T1000 (cell line): ENCODE measurements around the gene PTPRN2.

Experiments
- DNase-seq: peaks from one replicate; lab custom pipeline; 2025; ENCODE audit warnings: mixed read lengths; lab: John Stamatoyannopoulos, UW

The PTPRN2 gene

DNA sequence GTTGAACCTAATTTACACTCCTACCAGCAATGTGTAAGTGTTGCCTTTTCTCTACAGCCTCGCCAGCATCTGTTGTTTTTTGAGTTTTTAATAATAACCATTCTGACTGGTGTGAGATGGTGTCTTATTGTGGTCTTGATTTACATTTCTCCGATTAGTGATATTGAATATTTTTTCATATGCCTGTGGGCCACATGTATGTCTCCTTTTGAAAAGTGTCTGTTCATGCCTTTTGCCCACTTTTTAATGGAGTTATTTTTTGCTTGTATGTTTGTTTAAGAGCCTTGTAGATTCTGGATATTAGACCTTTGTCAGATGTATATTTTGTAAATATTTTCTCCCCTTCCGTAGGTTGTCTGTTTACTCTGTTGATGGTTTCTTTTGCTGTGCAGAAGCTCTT lies 1055.6 kb downstream of the PTPRN2 start:
- DNase-seq, result no peak

DNA sequence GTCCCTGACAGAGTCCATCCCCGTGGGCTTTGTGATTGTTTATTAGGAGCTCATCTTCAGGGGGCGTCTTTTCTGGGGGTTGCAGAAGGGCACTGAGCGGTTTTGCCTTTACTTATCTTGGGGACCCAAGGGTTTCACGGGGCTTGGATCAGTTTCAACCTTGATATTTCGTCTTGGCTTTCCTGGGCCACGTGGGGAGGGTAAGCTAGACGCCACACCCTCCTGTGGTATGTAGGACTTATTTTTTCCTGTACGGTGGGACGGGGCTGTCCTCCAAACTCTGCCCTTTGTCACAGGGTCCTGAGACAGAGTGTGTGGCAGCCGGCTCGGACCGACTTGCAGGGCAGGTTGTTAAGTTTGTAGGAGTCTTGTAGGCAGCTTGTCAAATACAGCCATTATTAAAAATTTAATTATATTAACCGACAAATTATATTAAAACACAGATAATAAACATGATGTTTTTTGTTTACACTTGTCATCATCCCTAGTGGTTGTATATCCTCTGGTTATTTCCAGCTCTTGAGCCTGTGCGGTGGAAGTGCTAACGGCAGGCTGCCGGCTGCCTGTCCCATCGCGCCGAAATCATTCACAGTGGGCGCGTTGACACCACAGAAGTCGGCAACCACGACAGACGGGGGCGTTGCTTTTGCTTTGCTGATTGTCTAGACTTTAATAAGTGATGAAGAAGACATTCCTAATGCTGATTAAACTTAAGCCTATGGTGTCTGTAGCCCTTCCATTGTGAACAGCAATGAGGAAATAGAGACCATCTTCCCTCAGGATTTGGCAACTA lies 1057.7 kb downstream of the PTPRN2 start:
- no peak for DNase-seq

DNA sequence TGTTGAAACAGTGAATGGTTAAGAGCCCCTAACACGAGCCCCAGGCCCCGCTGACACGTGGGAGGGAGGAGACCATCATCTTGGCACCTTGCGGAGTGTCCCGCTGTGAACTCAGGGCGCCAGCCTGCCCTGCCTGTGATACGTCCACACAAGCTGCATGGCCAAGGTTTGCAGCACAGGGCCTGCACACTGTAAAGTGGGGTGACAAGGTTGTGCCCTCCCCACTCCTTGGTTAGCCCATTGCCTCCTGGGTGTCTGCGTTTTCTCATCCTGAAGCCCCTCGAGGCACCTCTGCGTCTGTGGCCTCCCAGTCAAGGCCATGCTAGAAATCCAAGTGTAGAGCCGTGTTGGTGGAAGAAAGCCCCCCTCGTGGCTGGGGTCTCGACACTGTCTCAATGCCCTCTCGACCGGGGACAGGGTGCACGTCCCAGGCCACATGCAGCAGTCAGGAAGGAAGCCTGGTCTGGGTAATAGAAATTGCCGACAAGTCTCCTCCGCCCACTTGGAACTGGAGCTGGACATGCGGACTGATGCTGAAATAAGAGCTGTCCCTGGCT lies 1058.8 kb downstream of the PTPRN2 start:
- no peak for DNase-seq

DNA sequence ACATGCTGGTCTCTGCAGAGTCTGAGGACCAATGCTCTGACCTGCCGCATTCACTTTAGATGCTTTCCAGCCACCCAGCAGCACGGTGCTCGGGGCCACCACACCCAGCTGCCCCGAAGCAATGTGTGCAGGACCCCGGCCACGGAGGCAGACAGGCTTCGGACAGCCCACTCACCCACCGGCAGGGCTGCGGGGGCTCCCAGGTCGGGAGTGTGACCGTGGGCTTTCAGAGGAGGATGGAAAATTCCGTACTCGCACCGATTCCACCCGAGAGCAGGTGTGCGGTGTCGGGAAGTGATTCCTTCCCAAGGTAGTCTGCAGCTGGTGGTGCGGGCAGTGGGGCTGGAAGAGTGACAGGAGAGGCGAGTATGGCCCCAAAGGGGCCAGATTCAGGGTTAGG lies 1059.9 kb downstream of the PTPRN2 start:
- no peak for DNase-seq

DNA sequence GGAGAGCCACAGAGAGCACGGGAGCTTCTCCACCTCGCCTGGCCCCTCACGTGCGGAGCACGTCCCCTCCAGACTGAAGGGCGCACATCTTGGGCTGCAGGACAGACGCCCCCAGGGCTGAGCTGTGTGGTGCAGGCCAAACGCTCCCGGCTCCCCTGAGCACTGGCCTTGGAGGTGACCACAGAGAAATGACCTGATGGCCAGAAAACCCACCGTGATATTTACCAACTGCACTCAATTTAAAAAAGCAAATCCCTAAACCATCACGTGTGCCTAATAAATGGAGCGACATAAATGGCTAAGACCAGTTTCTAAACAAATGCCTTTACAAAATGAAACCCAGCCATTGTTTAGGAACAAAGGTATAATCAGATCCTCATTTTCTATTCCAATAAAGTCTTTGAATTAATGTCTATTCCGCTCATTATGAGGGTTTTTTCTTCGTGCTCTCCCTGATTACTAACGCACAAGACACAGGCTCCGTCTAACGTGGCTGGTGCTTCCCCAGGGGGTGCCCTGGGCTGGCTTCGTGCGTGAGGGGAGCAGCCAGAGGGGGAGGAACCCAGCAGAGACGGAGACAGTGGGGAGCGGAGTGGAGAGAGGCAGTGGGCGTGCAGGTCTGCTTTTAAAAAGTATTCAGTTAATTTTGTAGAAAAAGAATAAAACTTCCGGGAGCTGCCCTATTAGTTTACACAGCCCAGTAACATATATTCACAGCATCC lies 1060.5 kb downstream of the PTPRN2 start:
- DNase-seq, result no peak

DNA sequence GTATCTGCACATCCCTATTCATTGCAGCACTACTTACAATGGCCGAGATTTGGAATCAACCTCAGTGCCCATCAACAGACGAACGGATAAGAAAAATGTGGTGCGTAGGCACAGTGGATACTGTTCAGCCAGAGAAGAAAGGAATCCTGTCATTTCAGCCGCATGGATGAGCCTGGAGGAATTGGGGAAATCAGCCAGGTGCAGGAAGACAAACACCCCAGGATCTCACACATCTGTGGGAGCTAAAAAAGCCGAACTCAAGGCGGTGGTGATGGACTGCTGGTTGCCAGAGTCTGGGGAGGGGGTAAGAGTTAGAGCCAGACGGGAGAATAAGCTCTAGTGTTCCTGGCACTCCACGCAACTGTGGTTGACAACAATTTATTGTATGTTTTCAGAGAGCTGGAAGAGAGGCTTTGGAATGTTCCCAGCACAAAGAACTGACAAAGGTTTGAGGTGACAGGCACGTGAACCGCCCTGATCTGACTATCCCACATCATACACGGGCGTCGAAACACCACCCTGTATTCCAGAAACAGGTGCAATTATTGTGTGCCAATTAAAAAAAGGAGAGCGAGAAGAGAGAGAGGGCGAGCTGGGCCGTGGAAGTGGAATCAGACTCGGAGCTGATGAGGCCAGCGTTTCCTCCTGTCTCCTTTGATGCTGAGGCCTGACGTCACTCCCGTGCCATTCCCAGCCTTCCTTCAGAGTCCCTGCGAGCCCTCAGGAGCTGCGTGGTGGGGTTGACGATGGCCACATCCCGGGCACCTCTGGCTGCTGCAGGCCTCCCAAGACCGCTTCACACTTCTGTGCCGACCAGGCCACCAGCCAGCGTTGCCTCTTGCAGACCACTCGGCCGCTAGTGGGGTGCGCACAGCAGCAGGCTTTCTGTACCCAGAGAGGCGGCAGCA lies 1061.4 kb downstream of the PTPRN2 start:
- no peak for DNase-seq

DNA sequence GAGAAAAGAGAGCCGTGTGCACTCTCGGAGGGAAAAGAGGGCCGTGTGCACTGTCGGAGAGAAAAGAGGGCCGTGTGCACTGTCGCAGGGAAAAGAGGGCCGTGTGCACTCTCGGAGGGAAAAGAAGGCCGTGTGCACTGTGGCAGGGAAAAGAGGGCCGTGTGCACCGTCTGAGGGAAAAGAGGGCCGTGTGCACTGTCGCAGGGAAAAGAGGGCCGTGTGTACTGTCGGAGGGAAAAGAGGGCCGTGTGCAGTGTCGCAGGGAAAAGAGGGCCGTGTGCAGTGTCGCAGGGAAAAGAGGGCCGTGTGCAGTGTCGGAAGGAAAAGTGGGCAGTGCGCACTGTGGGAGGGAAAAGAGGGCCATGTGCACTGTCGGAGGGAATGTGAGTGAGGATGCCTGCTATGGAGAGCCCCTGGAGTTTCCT lies 1062.1 kb downstream of the PTPRN2 start:
- DNase-seq, result no peak

DNA sequence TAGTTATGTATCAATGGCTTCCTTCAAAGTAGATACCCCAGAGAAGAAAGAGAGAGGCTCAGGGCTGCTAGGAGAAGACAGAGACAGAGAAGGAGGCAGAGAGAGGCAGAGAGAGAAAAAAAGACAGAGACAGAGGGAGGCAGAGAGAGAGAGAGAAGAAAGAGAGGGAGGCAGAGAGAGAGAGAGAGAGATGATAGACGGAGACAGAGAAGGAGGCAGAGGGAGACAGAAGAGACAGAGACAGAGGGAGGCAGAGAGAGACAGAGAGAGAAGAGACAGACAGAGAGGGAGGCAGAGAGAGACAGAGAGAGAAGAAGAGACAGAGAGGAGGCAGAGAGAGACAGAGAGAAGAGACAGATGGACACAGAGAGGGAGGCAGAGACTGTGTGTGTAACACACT lies 1062.9 kb downstream of the PTPRN2 start:
- DNase-seq, result no peak

DNA sequence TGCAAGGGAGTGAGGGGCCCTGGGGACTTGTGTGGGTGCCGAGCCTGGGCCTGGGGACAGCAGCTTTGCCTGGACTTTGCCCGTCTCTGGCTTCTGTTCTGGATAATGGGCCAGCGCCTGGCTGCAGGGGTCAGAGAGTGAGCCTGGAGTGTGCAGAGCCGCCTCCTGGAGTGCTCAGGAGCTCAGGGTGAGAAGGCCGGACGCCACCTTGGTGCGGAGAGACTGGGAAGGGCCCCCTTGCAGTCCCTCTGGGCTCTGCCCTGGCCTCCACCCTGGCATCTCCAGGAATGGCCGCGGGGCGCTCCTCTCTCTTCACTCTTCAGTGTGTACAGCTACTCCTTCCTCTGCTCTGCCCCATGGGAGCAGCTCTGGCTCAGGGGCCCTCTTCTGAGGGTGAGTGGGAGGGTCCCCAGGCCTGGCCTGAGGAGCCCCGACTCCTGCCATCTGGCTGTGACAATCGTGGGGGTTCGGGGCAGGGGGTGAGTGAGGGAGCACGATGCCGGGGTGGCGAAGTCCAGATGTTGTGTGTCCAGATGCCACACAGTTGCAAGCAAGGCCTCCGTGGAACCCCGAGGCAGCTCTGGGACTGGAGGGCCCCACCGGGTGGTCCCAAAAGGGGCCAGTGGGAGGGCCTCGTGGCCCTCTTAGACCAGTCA lies 1063.7 kb downstream of the PTPRN2 start:
- no peak for DNase-seq

DNA sequence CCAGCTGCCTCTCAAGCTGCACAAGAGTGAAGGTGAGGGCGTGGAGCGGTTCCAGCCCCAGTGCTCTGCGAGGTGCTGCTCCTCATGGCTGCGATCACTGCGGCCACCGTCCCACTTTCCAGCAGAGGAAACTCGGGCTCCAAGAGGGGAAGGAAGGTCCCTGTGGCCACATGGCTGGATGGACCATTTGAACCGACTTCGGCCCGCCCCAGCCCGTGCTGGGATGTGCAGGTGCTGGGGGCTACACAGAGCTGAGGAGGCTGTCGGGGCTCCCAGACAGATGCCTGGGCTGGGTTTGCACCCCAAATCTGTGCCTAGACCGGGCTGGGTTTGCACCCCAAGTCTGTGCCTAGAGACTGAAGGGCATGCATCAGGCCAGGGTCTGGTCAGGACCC lies 1064.3 kb downstream of the PTPRN2 start:
- no peak for DNase-seq

DNA sequence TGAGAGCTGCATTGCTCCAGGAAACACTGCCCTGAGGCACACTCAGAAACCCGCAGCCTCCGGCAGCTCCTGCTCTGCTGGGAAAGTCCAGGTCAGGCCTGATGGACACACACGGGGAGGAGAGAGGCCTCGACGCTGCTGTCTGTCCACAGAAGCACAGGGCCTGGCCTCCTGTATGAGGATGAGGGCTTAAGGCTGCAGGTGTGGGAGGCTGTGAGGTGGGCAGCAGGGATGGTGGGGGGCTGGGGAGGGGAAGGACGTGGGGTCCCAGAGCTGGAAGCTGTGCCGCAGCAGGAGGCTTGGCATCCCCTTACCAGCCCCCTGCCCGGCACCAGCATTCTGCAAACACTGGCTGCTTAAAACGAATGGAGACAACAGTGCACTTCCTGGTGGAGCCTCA lies 1064.7 kb downstream of the PTPRN2 start:
- no peak for DNase-seq

DNA sequence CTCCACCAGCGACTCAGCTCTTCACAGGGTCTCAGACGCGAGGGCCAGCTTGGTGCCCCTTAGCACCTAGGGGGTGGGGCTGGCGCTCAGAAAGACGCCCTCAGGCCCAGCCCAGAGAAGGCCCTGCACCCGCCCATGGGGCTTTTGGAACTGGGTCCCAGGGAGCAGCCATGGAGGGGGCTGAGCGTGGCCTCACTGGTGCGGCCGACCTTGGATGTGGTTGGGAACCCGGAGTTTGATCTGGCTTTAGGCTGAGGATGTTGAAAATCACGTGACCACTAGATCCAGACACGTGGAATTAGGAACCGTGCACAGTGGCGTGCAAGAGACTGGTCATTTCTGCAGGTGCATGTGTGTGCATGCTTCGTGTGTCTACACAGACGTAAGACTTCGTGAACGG lies 1065.4 kb downstream of the PTPRN2 start:
- DNase-seq, result no peak

DNA sequence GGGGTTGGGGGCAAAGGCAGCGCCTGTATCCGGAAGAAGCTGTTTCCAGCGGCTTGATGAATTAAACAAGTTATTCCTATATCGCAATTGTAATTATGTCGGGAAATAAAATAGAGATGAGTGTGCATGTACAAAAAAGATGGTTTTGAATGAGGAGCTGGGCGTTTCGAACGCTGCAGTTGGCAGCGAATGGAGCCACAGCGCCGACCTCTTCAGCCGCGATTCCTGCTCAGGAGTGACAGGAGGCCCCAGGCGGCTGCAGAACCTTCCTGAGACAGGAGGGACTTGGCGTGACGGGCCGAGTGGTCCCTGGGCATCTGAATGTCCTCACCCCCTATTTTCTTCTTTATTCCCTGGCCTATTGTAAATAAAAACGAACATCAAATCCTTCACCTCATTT lies 1065.9 kb downstream of the PTPRN2 start:
- DNase-seq, result no peak

DNA sequence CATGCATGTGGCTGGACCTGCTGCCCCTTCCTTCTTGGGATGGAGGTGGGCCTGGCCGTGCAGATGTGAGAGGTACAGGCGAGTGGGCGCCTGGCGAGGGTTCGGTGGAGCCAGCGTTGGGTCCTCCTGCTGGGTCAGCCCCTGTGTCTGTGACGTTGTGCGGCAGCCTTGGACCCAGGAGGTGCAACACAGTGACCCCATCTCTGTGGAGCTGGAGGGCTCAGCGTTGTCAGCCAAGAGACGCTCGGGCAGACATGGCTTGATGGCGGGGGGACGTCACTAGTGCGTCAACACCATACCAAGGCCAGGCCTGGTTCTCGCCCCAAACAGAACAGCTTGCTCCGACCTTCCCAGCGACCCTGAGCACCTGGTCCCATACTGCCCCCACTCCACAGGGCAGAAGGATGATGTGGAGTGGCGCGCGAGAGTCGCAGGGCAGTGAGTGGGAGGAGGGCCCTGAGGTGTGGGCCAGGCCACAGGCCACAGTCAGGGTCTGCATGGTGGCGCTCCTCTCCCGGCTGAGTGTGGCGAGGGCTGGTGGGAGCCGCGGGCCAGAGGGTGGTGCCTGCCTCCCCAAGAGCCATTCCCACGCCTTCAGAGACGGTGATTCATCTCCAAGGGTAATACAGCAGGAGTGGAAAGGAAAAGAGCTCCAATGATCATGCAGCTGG lies 1066.4 kb downstream of the PTPRN2 start:
- DNase-seq, result no peak

DNA sequence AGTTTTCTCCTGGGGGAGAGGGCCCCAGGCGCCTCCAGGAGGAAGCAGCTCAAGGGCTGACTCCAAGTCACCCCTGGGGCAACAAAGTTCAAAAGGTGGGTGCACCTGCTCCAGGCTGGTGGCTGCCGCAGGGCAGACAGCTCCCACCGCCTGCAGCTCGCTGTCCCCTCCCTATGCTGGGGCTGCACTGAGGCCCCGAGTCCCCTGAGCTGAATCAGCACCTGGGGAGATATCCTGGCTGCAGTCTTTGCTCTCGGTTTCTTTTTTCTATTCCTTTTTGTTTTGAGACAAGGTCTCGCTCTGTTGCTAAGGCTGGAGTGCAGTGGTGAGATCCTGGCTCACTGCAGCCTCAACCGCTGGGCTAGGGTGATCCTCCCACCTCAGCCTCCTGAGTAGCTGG lies 1067.4 kb downstream of the PTPRN2 start:
- no peak for DNase-seq

DNA sequence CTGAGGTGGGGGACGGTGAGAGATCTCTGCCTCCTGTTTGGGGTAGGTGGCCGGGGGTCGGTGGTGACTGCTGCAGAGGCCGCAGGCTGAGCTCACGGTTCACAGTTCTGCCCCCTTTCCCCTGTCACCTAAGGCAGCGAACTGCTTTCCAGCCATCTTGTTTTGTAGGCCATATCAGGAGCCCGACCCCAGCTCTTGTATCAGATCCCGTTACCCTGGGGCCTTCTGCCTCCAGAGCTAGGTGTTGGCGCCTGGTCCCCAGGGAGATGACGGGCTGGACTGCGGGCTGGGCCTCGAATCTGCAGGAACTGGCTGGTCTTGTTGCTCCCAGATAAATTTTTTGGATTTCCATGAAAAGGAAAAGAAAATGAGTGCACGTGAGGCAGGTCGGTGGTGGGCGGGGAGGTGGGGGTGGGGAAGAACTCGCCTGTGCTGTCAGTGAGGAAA lies 1067.8 kb downstream of the PTPRN2 start:
- no peak for DNase-seq

DNA sequence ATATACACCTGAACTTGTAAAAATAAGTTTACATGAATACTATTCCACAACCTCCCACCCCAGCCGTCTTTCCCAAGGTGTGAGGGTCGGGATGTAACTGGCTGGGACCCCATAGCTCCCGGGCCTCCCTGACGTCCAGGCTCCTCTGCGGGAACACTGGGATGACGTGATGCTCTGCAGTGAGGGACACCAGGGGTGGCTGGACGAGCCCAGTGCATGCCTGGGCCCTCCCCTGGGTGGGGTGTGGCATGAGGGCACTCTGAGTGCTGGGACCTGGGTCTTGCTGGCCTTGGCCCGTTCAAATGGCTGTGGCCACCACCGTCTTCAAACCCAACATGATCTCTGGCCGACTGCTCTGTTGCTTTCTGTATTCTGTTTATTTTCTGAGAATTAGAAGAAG lies 1068.4 kb downstream of the PTPRN2 start:
- no peak for DNase-seq

DNA sequence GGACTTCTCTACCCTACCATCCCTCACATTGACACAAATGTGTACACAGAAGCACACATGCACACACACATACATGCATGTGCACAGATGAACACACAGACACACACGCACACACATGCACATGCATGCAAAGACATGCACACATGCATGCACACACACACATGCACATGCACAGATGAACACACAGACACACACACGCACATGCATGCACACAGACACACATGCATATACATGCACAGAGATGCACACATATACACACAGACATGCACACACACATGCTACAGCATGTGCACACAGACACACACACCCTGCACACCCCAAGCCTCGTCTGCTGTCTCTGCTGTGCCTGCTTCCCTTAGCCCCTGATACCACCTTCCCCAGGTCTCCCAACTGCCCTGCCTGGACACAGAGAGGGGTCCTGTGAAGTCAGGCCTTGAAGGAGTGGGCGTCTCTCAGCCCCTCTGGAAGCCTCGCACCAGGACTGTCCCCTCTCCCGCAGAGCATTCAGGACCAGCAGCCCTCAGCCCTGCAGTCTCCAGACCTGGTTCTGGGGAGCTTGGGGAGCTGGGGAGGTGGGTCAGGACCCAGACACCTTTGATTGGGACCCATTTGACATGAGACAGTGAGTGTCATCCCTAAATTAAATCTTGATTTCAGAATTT lies 1069.0 kb downstream of the PTPRN2 start:
- DNase-seq, result no peak

DNA sequence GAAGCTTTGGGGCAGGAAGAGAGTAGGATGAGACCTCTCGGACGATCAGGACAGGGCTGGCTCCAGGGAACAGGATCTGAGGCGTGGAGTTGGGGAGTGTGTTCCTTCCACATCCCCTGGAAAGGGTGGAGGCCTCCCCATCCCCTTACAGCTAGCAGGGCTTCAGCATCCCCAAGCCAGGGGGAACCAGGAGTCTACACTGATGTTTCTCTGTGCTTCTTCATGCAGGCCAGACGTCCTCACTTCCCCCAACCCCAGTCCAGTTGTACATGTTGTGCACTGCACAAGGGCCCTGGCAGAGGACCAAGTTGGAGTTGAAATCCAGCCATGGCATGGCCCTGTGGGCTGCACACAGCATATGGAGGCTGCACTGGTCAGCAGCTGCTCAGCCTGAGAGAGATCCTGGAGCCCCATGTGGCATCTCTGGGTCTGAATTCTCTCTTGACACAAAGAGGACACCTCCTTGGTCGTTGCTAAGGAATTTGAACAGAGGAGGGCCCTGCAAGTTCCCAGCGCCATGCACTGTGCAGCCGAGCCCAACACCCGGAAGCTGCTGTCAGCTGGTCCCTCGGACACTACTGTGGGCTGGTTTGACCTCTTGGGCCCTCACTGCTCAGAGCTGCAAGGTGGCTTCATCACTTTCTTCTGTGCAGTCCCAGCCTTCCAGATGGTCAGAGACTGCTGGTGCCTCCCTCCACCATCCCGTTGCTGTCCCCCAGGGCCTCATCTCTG lies 1069.7 kb downstream of the PTPRN2 start:
- DNase-seq, result no peak
